Kidney tubule cell (primary cell): ENCODE results near the gene AKAP13.

Experiments used
- DNase-seq: peaks from one replicate; pipeline ENCODE4 v3.0.0-alpha.2; 2018; ENCODE audit warnings: low spot score

The AKAP13 gene

GRCh38 chr15:85389306-85389650, 8.9 kb downstream of the AKAP13 start:
- DNase-seq: no peak

GRCh38 chr15:85389772-85390171, 9.4 kb downstream of the AKAP13 start:
- DNase-seq: no peak

- DNase-seq: no peak
These were observed 12.8 kb downstream of the AKAP13 start for GRCh38 chr15:85393210-85393609.

GRCh38 chr15:85394554-85395333, 14.3 kb downstream of the AKAP13 start:
- DNase-seq: peak; percentile 39

- no peak for DNase-seq
These were observed 16.2 kb downstream of the AKAP13 start for GRCh38 chr15:85396554-85396953.

GRCh38 chr15:85397151-85397550, 16.7 kb downstream of the AKAP13 start:
- no peak for DNase-seq

GRCh38 chr15:85397926-85398325, 17.5 kb downstream of the AKAP13 start:
- DNase-seq: no peak

GRCh38 chr15:85398822-85399221, 18.4 kb downstream of the AKAP13 start:
- DNase-seq: no peak

- DNase-seq: no peak
These were observed 19.2 kb downstream of the AKAP13 start for GRCh38 chr15:85399627-85400026.

- no peak for DNase-seq
These were observed 20.2 kb downstream of the AKAP13 start for GRCh38 chr15:85400606-85401005.

GRCh38 chr15:85401108-85401774, 20.8 kb downstream of the AKAP13 start:
- DNase-seq: no peak

GRCh38 chr15:85402195-85402881, 21.9 kb downstream of the AKAP13 start:
- no peak for DNase-seq

GRCh38 chr15:85403745-85404144, 23.3 kb downstream of the AKAP13 start:
- no peak for DNase-seq

GRCh38 chr15:85404176-85404917, 23.9 kb downstream of the AKAP13 start:
- DNase-seq: no peak

GRCh38 chr15:85404918-85405866, 24.8 kb downstream of the AKAP13 start:
- DNase-seq: peak; percentile 38

GRCh38 chr15:85406916-85407315, 26.5 kb downstream of the AKAP13 start:
- DNase-seq: no peak

GRCh38 chr15:85407421-85408269, 27.2 kb downstream of the AKAP13 start:
- DNase-seq: peak; percentile 86

- DNase-seq: no peak
These were observed 27.9 kb downstream of the AKAP13 start for GRCh38 chr15:85408270-85408746.

GRCh38 chr15:85412066-85412465, 31.7 kb downstream of the AKAP13 start:
- peak; percentile 64 for DNase-seq
